Astrocyte of the spinal cord (primary cell): ENCODE data around the gene ATP13A3.

ENCODE experiments used
- DNase-seq: peaks from one replicate; pipeline ENCODE4 v3.0.0; 2011; ENCODE audit warnings: low read depth, low spot score
- H3K4me3 ChIP-seq: 2 replicates; pipeline ENCODE4 v1.5.1; 2011; ENCODE audit warnings: low read depth, mild to moderate bottlenecking, low read length, moderate library complexity
- CTCF ChIP-seq: IDR thresholded peaks from 2 replicates; pipeline ENCODE4 v1.5.1; 2012; ENCODE audit warnings: low read depth, mild to moderate bottlenecking, low read length, inconsistent platforms
- in situ Hi-C: cut with HindIII; loops from 2 replicates; pipeline ENCODE4 v1.10.0; 2017; ENCODE audit warnings: low sequenced_read_pairs

Gene ATP13A3

GRCh38 chr3:194384569-194385001, 102.2 kb downstream of the ATP13A3 start:
- TF ChIP-seq CTCF: no peak
- no peak overlapping the region for H3K4me3 ChIP-seq
- in situ Hi-C loops: no loop called here
- DNase-seq: no peak

GRCh38 chr3:194384156-194384555, 102.6 kb downstream of the ATP13A3 start:
- TF ChIP-seq CTCF: no peak
- H3K4me3 ChIP-seq: no peak overlapping the region
- in situ Hi-C loops: no loop called here
- DNase-seq: no peak

- H3K4me3 ChIP-seq: no peak overlapping the region
- DNase-seq: no peak
- in situ Hi-C loops: no loop called here
- no peak for TF ChIP-seq CTCF
These were observed 103.4 kb downstream of the ATP13A3 start for GRCh38 chr3:194383276-194383940.

DNA sequence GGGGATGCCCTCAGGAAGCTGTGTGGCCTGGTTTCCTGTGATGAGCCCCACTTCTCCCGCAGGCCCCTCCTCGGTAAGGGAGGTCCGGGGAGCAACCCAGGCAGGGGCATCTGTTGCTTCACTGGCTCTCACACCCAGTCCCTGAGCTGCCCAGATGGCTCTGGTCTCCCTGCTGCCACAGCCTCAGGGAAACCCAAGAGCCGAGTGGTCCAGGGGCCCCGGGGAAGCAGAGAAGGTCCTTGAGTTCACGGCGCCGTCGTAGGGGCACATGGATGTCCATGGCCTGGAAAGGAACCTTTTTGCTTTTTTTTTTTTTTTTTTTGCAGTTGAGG, 103.9 kb downstream of the ATP13A3 start:
- in situ Hi-C loops: no loop called here

GRCh38 chr3:194382196-194382891, 104.5 kb downstream of the ATP13A3 start:
- TF ChIP-seq CTCF: no peak
- in situ Hi-C loops: no loop called here
- DNase-seq: no peak
- no peak overlapping the region for H3K4me3 ChIP-seq

More for the DNA sequence above, 103.9 kb downstream of the ATP13A3 start:
- TF ChIP-seq CTCF: no peak
- H3K4me3 ChIP-seq: no peak overlapping the region
- DNase-seq: no peak

DNA sequence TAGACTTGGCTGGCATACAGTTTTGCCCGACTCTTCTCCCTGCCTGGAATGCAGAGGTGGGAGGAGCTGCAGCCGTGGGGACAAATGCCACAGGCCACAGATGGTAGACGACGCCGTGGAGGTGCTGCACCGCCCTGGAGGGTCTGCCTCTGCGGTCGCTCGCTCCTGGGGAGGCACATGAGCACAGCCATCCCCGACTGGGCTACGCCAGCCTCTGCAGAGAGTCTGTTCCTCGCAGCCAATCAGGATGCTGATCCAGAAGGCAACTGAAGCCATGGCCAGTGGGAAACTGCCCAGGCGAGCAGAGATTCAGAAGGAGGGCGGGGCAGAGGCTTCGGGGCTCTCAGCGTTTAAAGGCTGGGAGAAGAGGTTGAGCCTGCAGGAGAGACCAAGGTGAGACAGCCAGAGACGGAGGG, 105.3 kb downstream of the ATP13A3 start:
- no peak overlapping the region for H3K4me3 ChIP-seq
- in situ Hi-C loops: no loop called here
- no peak for DNase-seq
- TF ChIP-seq CTCF: no peak
